ENCODE data around the gene LBP.

GRCh38 chr20:38344107-38344701 is 2.1 kb upstream of the LBP start:
- no peak for TF ChIP-seq SIN3A (IDR thresholded peaks at IDR 0.05; ENCODE audit: borderline replicate concordance, insufficient read depth, low read length)
- TF ChIP-seq FOXP2 (optimal IDR thresholded peaks at IDR 0.05; ENCODE audit: borderline replicate concordance, extremely low read depth, extremely low read length, insufficient read depth) = no peak
- no peak for TF ChIP-seq POLR2AphosphoS5 (IDR thresholded peaks at IDR 0.05; ENCODE audit: low read depth, low read length)
- TF ChIP-seq TAF1 (IDR thresholded peaks at IDR 0.05; ENCODE audit: borderline replicate concordance, insufficient read depth, low read length) = no peak
- TF ChIP-seq REST (IDR thresholded peaks at IDR 0.05; ENCODE audit: insufficient read depth in 1 of 2, low read depth in 2 of 2, low read length in 2 of 2) = no peak

Data from PFSK-1 (cell line).